Fibroblast of mammary gland (primary cell): ENCODE results near the gene ASCC2.

Source experiments
- DNase-seq: peaks from one replicate; pipeline ENCODE4 v3.0.0-alpha.2; 2010; ENCODE audit warnings: low read depth
- H3K4me3 ChIP-seq: 2 replicates; pipeline ENCODE4 v1.5.1; 2011; ENCODE audit warnings: low read depth, mild to moderate bottlenecking, low read length, moderate library complexity; ENCODE audit not compliant: control insufficient read depth
- CTCF ChIP-seq: conservative IDR thresholded peaks from 2 replicates; pipeline ENCODE4 v1.5.1; 2011; ENCODE audit warnings: low read depth, low read length, inconsistent platforms; ENCODE audit not compliant: control insufficient read depth, insufficient read depth

Gene ASCC2

GRCh38 chr22:29751669-29752068 lies 86.4 kb downstream of the ASCC2 start:
- TF ChIP-seq CTCF: no peak

GRCh38 chr22:29750559-29751538 lies 87.2 kb downstream of the ASCC2 start:
- TF ChIP-seq CTCF: no peak
- no peak for DNase-seq
- H3K4me3 ChIP-seq: no peak overlapping the region

More at GRCh38 chr22:29751669-29752068, 86.4 kb downstream of the ASCC2 start:
- no peak for DNase-seq
- H3K4me3 ChIP-seq: no peak overlapping the region

GRCh38 chr22:29750029-29750428 lies 88.0 kb downstream of the ASCC2 start:
- H3K4me3 ChIP-seq: no peak overlapping the region
- no peak for TF ChIP-seq CTCF
- DNase-seq: no peak

- no peak overlapping the region for H3K4me3 ChIP-seq
- TF ChIP-seq CTCF: no peak
- DNase-seq: no peak
Observed at GRCh38 chr22:29748248-29748893, 89.7 kb downstream of the ASCC2 start.

- TF ChIP-seq CTCF: no peak
- no peak overlapping the region for H3K4me3 ChIP-seq
- no peak for DNase-seq
Observed at GRCh38 chr22:29747832-29748231, 90.2 kb downstream of the ASCC2 start.

- TF ChIP-seq CTCF: no peak
- no peak overlapping the region for H3K4me3 ChIP-seq
- DNase-seq: peak; percentile 70
Observed at GRCh38 chr22:29744902-29745301, 93.2 kb downstream of the ASCC2 start.
